ENCODE data around the gene AASS.

Gene AASS

DNA sequence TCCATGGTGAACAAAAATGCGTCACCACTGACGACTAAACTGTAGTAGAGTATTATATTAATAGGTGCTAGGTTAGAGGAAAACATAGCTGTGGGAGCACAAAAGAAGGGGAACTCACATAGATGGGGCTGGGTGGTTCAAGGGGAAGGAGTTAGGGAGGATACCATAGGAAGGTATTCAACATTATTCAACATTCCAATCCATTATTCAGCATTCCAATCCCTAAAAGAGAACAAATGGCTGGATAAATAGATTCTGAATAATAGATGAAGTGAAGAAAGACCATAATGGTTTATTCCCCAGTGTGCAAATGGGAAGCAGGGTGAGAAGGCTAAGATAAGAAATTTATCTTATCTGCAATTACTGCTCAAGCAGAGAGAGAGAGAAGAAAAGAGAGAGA, 61.4 kb downstream of the AASS start:
- DNase-seq: no peak
- TF ChIP-seq GATA1 (IDR thresholded peaks at IDR 0.05; ENCODE audit: low read depth, low read length): no peak
- no peak for TF ChIP-seq POLR2A (IDR thresholded peaks at IDR 0.05; ENCODE audit: low read length)

DNA sequence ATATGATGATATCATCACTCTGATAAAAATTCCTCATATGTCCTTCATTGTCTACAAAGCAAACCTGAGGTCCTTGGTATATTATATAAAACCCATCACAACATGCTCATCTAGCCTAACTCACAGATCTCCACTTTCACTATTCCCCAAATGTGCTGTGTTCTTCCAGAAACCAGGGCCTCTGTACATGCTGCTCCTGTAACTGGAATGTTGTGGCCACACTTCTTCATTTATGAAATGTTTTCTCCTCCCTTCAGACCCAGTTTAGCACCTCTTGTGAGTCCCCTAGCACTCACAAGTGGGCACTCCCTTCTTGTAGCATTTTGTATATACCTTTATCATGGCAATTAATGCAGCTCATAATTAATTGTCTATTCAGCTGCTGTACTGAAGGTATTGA, 61.9 kb downstream of the AASS start:
- TF ChIP-seq POLR2A (IDR thresholded peaks at IDR 0.05; ENCODE audit: low read length) (no peak), GATA1 (IDR thresholded peaks at IDR 0.05; ENCODE audit: low read depth, low read length) (no peak)
- DNase-seq: no peak

DNA sequence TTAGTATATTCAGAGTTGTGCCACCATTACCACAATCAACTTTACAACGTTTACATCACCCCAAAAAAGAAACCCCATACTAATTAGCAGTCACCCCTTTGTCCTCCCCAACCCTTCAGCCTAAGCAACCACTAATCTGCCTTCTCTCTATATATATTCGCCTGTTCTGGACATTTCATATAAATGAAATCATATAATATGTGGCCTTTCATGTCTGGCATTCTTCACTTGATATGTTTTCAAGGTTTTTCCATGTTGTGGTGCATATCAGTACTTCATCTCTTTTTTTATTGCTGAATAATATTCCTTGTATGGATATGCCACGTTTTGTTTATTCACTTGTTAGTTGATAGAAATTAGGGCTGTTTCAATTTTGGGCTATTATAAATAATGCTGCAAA, 70.4 kb downstream of the AASS start:
- TF ChIP-seq GATA1 (IDR thresholded peaks at IDR 0.05; ENCODE audit: low read depth, low read length): no peak
- no peak for TF ChIP-seq POLR2A (IDR thresholded peaks at IDR 0.05; ENCODE audit: low read length)
- DNase-seq: no peak

DNA sequence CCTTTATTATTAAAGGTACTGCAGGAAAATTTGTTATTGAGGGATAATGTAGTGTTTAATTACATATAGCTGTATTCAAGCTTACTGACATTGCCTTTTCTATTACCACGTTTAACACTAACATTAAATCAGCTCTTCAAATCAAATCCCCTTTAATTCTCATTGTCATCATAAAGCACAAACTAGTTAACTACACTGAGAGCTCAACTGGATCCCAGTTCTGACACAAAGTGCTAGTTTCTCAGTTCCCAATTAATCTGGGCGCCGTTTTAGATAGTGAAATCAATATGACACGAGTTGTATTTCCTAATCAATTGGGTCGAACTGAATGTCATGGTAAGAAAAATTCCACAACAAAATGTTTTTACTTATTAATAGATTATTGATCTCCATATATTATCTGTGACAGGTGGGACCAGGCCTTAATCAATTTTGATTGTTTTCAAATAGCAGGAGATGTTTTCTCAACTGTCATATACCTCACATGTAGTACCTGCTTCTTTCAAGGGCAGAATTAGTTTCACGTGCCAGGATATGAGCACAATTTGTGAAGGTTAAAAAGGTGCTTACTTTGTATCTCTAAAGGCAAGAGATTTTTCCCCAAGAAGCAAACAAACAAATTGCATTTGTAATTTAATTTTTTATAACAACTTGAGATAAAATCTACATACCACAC, 71.0 kb downstream of the AASS start:
- DNase-seq: no peak
- no peak for TF ChIP-seq GATA1 (IDR thresholded peaks at IDR 0.05; ENCODE audit: low read depth, low read length)
- no peak for TF ChIP-seq POLR2A (IDR thresholded peaks at IDR 0.05; ENCODE audit: low read length)

DNA sequence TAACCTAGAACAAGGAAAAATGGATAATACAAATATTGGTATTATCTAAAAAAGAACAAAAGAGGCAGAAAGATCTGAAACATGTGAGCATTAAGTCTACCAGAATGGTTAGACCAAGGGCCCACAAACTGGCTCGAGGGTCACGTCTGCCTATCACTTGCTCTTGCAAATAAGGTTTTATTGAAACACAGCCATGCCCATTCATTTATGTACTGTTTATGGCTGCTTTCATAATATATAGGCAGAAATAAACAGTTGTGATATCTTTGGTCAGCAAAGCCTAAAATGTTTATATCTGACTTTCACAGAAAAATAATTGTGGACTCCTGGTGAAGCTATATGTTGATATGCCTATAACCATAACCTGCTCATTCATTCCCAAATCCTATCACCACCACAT, 71.8 kb downstream of the AASS start:
- TF ChIP-seq GATA1 (IDR thresholded peaks at IDR 0.05; ENCODE audit: low read depth, low read length) (no peak), POLR2A (IDR thresholded peaks at IDR 0.05; ENCODE audit: low read length) (no peak)
- no peak for DNase-seq

DNA sequence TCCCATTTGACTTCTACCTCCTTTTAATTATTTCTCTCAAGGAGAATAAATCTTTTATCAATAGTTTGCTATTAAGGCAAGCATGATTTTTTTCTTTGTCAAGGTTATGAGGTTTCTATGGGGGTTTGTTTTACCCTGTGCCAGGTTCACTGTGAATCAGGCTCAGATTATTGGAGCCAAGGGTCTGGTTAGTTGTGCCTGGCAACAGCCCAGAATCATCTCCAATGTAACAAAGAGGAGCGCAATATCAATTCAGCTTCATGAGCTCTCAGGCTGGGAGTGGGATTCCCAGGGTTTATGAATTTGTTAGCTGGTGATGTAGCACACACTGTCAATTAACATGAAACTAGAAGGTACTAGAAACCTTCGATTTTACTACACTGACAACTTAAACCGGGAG, 73.2 kb downstream of the AASS start:
- TF ChIP-seq GATA1 (IDR thresholded peaks at IDR 0.05; ENCODE audit: low read depth, low read length) (no peak), POLR2A (IDR thresholded peaks at IDR 0.05; ENCODE audit: low read length) (no peak)
- DNase-seq: no peak

DNA sequence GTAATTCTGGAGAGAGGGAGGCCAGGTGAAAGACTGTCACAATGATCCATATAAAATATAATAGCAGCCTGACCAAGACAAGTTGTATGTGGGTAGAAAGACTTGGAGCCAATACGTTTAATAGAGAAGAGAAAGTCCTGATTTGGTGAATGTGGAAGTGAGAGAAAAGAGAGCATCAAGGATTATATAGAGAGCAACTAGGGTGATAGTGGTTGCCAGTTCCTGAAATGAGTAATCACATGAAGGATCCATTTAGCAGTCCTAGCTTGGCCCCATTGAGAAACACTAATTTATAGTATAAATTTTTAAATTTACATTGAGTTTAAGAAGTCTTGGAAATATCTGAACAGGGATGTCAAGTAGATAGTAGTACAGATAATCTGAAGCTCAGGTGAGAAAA, 74.0 kb downstream of the AASS start:
- DNase-seq: no peak
- TF ChIP-seq GATA1 (IDR thresholded peaks at IDR 0.05; ENCODE audit: low read depth, low read length) (no peak), POLR2A (IDR thresholded peaks at IDR 0.05; ENCODE audit: low read length) (no peak)

DNA sequence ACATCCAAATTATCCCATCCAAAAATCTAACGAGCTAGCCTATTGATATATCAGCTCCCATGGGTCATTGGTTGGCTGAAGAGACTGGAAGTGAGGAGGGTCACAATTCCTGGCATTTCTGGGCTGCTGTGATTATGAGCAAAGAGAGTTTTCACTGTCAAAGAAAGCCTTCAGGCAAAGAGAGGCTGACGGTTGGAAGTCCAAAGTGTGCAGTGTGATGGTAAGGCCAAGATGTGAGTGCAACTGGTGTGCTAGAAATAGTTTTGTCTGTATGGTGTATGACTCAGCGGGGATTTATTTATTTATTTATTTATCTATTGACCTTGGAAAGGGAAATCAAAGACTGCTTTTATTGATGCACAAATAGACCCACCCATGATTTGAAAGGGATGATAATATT, 75.0 kb downstream of the AASS start:
- no peak for TF ChIP-seq POLR2A (IDR thresholded peaks at IDR 0.05; ENCODE audit: low read length)
- TF ChIP-seq GATA1 (IDR thresholded peaks at IDR 0.05; ENCODE audit: low read depth, low read length): no peak
- no peak for DNase-seq

DNA sequence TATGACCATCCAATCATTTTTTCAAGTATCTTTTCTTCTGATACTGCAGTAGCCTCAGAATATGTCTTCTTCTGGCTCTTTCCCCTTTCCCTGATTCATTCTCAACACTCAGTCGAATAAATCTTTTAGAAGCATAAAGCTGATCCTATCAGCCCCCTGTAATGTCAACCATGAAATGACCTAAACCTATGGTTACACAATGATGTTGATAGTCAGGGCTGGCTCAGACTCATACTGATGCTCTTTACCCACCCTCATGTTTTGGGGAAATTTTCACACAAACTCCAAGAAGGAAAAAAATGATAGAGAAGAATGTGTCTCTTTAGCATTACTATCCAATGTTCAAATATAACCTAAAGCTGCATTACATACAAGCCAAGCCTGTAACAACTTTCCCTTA, 76.0 kb downstream of the AASS start:
- TF ChIP-seq POLR2A (IDR thresholded peaks at IDR 0.05; ENCODE audit: low read length): no peak
- no peak for TF ChIP-seq GATA1 (IDR thresholded peaks at IDR 0.05; ENCODE audit: low read depth, low read length)
- DNase-seq: no peak

DNA sequence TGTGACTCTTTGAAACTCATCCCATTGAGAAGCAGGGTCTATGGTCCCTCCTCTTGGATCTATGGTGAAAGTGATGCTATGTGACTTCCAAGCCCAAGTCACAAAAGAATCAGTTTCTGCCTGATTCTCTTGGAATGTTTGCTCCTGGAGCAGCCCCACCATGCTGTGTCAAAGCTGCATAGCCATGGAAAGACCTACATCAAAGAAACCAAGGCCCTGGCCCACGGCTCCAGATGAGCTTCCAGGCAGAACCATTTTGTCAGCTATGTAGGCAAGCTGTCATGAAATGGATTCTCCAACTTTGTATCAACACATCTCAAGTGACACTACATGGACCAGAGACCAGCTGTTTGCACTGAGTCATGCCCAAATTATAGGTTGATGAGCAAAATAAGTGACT, 77.0 kb downstream of the AASS start:
- no peak for DNase-seq
- no peak for TF ChIP-seq GATA1 (IDR thresholded peaks at IDR 0.05; ENCODE audit: low read depth, low read length)
- no peak for TF ChIP-seq POLR2A (IDR thresholded peaks at IDR 0.05; ENCODE audit: low read length)

DNA sequence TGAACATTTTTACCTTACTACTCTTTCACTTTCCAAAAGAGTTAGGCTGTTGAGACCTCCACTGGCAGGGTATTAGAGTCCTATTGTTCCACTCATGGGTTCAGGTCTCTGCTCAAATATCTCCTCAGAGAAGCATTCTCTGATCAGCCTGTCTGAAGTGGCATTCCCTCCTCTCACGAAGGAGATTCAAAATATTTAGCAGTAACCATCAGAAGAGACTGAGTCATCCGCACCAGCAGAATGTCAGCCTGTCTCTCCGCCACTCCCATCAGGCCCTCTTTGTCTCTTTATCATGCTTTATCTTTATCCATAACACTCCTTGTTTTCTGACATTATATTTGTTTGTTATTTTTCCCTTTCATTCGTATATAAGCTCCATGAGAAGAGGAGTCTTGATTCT, 79.1 kb downstream of the AASS start:
- TF ChIP-seq GATA1 (IDR thresholded peaks at IDR 0.05; ENCODE audit: low read depth, low read length) (no peak), POLR2A (IDR thresholded peaks at IDR 0.05; ENCODE audit: low read length) (no peak)
- no peak for DNase-seq

DNA sequence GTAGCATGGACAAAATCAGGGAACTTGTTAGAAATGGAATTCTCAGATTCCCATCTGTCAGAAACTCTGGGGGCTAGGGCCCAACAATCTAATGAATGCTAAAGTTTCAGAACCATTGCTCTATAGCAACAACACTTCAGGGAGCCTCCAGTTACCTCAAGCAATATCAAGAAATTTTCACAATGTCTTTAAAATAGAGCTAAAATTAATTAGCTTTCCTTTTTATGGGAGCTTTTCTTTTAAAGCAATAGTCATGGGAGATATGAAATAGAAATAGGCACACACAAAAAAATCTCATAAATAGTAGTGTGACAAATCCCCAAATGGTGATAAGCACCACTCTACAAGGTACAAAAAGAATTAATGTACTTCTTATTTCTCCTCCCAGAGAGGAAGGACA, 80.9 kb downstream of the AASS start:
- TF ChIP-seq POLR2A (IDR thresholded peaks at IDR 0.05; ENCODE audit: low read length): no peak
- no peak for TF ChIP-seq GATA1 (IDR thresholded peaks at IDR 0.05; ENCODE audit: low read depth, low read length)
- DNase-seq: no peak

DNA sequence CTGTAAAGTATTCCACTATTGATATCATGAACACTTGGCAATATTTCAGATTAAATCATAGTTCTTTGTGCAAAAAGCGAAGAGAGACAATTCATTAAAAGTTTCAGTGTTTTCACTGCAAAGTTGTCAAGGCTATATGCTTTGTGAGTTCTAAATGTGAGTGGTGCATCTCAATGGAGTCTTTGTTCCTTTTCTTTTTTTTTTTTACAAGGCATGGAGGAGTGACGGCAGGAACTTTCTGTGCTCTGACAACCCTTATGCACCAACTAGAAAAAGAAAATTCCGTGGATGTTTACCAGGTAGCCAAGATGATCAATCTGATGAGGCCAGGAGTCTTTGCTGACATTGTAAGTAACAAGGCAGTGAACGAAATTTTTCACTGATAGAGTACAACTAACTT, 84.5 kb downstream of the AASS start:
- TF ChIP-seq POLR2A (IDR thresholded peaks at IDR 0.05; ENCODE audit: low read length) (no peak), GATA1 (IDR thresholded peaks at IDR 0.05; ENCODE audit: low read depth, low read length) (no peak)
- no peak for DNase-seq

DNA sequence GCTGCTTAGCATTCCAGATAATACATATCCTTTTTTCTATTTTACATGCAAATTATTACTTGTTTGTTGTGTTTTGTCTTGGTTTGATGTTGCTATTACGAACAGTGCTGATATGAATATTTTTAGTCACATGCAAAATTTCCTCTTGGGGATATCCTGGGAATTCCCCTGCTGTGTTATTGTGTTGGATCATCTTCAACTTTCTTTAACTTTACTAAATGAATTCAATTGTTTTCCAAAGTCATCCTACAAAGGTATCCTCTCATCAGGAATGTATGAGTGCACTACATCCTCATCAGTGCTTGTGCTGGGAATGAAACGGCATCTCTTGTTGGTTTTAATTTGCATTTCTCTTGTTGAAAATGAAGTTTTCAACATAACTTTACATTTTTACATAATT, 87.1 kb downstream of the AASS start:
- TF ChIP-seq GATA1 (IDR thresholded peaks at IDR 0.05; ENCODE audit: low read depth, low read length): no peak
- no peak for TF ChIP-seq POLR2A (IDR thresholded peaks at IDR 0.05; ENCODE audit: low read length)
- no peak for DNase-seq

DNA sequence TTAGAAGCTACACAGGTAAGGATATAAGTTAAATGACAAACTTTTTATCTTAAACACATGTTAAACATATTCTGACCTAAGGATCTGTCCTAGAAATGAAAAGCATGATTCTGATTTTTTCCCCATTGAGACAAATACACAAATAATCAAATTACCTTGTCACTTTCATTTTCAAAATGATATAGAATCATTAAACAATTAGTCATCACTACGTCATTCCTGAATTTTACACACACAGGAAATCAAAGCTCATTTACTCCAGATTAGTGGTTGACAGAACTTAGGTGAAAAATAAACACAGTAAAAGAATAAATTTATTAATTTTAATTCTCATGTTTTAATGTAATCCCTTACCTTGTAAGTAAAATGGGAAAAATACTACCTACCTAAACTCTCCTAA, 89.0 kb downstream of the AASS start:
- TF ChIP-seq GATA1 (IDR thresholded peaks at IDR 0.05; ENCODE audit: low read depth, low read length) (no peak), POLR2A (IDR thresholded peaks at IDR 0.05; ENCODE audit: low read length) (no peak)
- DNase-seq: no peak

DNA sequence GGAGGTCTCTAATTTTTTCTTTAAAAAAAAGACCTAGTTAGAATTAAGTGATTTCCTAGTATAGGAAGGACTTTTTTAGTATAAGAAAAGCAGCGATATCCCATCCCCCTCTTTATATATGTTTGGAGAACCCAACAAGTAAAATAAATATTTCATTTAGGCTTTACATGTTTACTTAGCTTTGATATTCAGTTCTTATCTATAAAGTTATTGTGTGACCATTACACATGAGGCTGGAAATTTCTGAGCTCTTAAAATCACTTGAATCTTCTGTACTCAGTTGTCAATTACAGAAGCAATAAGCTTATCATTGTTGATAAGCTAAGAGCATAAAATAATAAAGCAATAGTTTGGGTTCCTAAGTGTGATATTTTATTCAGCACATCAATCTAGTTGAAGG, 89.7 kb downstream of the AASS start:
- DNase-seq: no peak
- no peak for TF ChIP-seq POLR2A (IDR thresholded peaks at IDR 0.05; ENCODE audit: low read length)
- no peak for TF ChIP-seq GATA1 (IDR thresholded peaks at IDR 0.05; ENCODE audit: low read depth, low read length)
